Stimulated activated CD8-positive, alpha-beta memory T cell treated with anti-CD3 and anti-CD28 coated beads, Interleukin-4, amount 100 ng/mL, for 4 hours (primary cell): ENCODE data around the gene TIFAB.
A peak's percentile ranks its signal among the peaks of the same experiment; 100 is the strongest.

Experiments
- DNase-seq, 2 donors: peaks; one replicate each; pipeline ENCODE4 v3.0.0-alpha.2; 2020; ENCODE audit warnings: low read depth in 2 of 2, low spot score in 1 of 2

Gene TIFAB

DNA sequence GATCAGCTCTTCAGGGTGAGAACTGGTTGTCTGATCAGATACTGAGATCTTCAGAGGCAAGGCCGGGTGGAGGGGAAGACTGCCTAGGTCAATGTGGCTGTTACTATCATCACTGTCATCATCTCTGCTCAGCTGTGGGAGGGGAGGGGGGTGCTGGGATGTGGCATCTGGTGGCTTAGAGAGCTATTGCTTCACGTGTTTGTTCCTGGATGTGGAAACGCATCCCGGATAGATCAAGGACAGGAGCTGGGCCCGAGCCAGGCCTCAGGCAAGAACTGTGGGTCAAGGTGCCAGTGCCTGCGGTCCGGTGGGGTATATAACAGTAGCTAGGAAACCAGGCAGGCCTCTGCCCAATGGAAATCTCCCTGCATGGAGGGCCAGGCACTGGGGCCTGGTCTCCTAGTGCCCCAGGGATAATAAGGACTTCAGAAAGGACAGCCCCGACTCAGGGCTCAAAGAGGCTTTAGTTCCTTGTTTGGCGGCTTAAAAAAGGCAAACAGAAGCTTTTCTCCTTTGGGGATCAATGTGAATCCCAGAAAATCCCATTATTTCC is 30.3 kb upstream of the TIFAB start:
- DNase-seq, result no peak

DNA sequence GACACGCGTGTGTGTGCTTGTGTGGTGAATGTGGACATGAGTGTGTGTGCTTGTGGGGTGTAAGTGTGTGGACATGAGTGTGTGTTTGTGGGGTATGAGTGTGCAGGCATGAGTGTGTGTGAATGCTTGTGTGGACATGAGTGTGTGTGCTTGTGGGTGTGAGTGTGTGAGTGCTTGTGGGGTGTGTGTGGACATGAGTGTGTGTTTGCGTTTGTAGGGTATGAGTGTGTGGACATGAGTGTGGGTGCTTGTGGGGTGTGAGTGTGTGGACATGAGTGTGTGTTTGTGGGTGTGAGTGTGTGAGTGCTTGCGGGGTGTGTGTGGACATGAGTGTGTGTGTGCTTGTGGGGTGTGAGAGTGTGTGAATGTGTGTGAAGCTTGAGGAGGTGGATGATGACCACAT is 29.8 kb upstream of the TIFAB start:
- no peak for DNase-seq

DNA sequence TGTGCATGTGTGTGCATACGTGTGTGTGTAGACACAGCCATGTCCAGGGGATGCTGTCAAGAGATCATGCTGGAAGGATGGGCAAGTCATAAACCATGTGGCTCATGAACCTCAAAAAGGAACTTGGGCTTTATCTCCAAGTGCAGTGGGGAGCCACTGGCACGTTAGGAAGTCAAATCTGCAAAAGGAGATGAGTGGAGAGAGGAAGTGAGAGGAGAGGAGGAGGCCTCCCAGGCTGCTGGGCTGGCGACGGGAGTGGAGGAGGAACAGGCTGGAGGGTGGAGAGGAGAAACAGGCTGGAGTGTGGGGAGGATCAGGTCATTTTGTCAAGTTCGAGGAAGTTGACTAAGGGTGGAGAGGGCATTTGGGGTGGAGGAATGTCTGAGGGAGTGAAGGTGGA is 29.2 kb upstream of the TIFAB start:
- DNase-seq, result no peak

DNA sequence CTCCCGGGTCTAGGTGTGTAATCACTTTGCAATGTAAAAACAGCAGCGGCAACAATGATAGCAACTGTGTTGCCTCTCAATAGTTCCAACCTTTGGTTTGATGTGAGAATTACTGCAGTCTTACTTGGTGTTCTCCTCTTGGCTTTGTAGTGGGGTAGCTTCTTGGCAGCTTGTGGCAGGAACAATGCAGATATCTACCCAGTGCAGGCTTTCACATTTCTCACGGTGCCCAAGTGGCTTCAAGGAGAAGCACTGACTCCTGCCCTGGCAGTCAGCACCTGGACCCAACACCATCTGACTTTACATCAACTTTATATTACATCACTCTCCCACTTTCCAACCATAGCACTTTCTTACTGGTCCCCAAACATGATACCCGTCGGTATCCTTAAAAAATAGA is 28.4 kb upstream of the TIFAB start:
- DNase-seq, result no peak

DNA sequence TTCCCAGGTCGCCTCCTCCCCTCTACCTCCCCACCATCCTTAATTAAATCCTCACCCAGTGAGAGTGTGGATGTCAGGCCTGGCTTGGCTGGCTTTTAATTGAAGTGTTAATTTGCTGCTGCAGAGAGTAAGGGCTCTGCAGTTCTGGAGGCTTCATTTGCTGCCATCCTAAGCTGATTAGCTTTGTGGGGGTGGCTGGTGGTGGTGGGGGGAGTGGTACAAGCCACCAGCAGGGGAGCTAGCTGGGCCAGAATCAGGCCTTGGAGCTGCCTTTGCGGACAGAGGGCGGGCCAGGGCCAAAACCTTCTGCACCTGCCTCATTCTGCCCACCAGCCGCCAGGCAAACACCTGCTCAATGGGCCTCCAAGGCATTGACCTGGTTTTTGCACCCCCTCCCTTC is 26.8 kb upstream of the TIFAB start:
- DNase-seq, result no peak

DNA sequence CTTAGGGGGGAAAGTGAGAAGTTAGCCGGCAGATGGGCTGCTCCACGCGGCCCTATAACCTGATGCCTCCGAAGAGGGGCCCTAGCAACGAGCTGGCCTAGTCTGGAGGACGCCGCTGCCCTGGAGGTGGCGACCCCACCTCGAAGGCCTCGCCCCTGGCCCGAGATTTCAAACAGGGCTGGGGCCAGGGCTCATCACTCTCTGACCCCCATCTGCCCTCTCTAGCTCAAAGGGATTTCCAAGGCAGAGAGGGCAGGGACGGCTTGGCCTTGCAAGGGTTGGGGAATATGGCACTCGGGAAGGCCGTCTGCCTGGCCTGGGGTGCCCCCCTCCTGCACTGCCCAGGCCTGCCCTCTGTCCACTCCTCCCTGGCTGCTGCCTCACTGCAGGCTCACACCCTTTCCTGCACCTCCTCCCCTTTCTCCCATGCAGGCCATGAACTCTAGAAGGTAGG is 25.5 kb upstream of the TIFAB start:
- DNase-seq, result no peak

DNA sequence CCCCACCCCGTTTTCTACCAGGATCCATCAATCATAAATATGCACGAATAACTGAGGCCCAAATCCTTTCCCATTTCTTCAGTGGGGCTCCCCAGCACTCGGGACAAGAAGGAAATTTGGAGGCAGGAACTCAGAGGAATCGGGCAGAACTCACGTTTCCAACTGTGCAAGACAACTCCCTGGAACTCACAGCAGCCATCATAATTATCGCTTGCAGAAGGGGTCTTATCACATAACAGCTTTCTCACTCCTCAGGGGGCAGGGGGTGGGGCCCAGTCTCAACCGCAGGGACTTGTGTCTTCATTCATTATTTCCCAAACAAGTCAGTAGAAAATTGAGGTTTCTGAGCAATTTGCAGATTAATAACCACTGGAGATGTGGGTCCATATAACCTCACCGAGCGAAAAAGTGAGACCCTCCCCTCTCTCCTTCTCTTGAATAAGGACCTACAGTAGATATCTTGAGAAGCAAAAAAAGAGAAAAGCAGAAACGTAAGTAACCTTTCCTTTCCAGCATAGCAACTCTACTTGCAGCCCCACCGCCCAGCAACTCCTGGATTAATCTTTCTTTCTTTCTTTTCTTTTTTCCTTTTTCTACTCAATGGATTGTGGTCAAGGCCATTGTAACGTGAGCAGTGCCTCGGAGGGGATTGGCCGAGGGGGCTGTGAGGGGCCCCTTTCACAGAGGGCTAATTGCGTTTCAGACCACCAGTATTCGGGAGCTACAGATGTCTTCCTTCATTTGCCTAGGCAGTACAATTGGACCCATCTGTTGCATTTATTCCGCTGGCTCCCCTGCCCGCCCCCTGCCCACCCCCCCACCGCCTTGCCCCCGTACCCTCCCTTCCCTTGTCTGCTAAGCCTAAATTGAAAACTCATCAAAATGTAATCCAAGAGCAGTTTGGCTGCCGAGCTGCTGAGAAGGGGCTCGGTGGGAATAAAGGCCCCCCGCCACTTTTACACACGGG is 24.7 kb upstream of the TIFAB start:
- DNase-seq, result no peak

DNA sequence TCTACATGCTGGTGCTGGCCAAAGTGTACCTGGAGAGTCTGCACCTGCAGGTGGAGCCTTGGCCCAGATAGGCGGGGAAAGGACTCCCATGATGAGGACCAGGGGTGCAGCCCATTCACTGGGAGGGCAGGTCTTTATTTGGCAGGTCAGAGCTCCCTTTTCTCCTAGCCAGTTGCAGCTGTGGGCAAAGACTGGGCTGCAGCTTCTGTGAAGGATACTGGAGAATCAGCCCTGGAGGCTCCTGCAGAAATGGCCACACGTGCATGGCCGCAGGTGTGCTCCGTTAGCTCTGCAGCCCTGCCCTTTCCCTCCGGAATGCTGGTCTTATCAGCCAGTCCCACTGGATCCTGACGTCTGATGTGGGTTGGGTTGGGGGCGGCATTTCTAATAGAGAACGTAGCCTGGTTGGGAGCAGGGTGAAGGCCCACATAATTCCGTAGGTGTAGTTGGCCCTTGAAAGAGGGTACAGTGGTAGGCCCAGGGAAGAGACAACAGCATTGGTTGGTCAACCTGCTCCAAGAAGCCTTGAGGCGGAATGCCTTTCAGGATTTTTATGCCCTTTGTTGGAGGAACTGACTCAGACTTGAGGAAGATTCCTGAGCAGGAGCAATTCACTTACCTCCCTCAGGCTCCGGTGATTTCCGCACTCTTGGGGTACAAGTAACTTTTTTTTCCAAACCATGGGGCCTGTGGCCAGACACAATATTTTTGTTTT is 22.0 kb upstream of the TIFAB start:
- no peak for DNase-seq

DNA sequence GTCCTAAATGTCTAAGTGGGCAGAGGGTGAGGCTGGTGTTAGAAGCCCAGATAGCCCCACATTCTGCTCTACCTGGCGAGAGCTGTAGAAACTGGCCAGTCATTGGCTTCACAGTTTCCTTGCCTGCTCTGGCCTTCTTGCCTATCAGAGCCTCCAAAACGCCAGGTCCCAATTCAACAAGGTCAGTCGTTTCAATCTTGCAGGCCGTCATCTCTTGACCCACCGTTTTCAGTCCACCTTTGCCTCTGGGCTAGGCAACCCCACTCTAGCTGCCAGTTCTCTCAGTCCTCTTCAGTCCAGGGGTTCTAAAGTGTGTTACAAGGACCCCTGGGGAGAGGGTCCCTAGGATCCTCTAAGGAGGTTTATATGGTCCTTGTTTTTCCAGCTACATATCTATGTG is 20.0 kb upstream of the TIFAB start:
- no peak for DNase-seq

DNA sequence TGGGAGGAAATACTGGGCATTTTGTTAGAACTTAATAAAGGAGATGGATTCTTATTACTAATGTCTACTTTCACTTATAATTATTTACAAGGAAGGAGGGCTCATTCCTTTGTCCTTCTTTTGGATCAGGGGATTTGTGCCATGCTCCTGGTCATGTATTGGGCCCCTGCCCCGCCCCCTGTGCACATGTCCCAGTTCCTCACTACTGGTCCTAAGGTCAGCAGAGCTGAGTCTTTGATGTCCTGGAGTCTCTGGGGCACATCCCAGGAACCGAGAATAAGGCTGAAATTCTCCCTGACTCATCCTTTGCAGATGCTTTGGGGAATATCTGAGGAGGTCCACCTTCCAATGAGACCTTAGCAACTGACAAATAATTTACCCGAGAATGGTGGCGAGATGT is 19.6 kb upstream of the TIFAB start:
- DNase-seq, result no peak

DNA sequence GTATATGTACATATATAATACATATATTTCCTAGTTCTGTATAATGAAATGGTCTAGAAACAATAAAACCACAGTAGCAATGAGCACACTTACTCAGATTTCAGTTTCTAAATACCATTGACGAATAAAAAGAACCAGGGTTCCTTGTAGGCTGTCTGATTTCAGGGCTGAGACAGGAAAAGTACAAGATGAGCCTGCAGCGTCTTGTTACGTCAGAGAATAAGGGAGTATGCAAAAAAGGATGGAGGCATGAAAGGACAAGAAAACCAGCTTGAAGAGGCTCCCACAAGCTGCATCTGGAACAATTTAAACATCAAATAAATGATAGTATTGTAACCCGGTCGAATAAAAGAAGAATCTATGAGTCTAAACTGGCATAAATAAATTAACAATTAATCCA is 17.8 kb upstream of the TIFAB start:
- no peak for DNase-seq

DNA sequence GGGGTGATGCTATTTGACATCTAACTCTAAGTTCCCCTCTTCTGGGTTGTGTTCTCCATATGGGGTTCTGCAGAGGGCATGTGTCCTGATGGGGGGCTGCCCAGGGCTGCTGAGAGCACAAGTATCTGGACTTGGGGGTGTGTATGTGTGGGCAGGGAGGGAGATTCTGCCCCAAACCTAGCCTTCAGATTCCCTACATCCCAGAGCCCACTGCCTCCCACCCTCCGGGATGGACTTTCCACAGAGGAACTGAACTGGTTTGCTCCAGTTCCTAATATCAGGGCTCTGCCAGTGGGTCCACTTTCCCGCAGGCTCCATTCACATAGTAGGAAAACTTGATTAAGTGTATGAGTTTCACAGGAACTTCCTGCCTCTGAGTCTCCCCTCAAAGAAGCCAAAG is 16.4 kb upstream of the TIFAB start:
- no peak for DNase-seq

DNA sequence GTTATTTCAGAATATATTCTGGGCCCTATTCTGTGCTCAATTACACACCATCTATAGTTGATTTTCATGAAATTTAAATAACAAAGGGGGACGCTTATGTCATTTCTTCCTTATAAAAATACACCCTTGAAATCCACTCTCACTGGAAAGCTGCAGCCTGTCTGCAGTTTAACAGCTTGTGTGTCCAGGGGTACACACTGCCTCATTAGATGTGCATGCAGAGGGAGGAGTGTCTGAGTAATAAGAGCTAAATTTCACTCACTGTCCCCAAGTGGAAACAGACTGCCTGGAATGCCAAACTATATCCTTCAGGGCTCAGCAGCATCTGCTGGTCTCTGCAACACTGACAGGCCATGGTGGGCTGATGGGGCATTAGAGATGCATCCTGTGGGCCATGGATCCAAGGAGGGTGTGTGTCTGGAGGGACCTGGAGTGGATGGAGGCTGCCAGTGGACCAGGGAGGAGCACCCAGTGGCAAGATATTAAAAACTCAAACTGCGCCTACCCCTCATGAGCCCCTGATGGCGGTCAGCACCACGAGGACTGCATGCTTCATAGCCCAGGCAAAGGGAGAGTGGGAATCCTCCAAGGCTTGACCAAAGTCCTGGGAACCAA is 15.8 kb upstream of the TIFAB start:
- DNase-seq, result no peak

DNA sequence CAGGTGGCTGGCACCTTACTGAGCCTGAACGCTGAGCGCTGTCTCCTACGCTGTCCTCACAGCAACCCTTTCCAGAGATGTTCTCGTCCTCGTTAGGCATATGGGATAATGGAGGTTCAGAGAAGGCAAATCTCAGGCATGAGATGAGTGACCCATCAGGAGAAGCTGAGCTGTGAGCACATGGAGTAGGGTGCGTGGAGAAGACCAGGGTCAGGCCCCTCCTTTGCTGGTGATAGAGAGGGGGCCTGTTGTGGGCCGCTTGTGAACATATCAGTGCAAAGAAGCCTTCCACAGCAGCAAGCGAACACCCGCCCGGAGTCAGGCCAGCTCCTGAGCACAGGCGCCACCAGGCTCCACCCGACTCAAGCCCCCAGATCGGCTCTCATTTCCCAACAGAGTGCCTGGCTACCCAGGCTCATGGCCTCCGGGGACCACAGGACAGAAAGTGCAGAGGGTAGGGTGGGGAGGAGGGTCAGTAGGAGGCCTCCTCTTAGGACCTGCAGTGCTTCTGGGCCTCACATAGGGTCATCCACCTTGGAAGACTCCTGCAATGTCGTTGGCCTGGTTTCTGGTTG is 15.0 kb upstream of the TIFAB start:
- DNase-seq, result no peak

DNA sequence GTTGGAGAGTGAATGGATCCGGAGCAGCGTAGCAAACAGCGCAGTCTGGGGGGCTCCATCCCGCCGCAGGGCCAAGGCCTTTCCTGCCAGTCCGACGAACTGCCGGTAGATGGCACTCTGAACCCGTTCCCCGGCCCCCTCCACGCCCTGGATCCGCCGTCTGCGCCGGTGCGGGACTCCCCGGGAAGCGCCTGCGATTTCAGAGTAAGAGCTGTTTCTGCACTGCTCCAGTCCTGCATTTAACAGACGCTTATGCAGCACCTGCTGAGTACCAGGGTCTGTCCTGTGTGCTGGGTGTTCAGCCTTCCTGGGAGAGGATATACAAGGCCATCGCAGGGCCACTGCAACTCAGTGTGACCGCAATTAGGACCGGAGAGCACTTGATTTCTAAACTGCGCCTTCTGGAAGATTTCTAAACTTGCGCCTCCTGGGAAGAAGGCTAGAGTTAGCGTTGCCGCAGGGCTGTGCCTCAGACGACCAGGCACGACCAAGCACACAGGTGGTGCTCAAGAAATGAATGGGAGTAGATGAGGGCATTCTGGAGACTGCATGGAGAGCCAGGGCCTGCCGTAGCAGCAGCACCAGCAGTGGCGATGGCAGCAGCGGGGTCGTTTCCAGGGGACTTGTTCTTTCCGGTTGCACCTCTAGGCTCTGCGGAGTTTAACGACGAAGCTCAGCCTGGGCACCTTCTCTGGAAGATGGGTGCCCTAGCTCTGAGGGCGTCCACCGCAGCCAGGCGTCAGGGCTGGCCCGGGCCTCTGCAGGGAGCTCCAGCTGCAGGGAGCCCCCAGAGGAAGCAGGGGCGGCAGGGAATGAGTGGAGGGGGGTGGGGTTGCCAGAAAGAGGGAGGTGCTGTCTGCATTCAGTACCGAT is 14.3 kb upstream of the TIFAB start:
- DNase-seq, result peak in 1 of 2 donors; percentile 33

DNA sequence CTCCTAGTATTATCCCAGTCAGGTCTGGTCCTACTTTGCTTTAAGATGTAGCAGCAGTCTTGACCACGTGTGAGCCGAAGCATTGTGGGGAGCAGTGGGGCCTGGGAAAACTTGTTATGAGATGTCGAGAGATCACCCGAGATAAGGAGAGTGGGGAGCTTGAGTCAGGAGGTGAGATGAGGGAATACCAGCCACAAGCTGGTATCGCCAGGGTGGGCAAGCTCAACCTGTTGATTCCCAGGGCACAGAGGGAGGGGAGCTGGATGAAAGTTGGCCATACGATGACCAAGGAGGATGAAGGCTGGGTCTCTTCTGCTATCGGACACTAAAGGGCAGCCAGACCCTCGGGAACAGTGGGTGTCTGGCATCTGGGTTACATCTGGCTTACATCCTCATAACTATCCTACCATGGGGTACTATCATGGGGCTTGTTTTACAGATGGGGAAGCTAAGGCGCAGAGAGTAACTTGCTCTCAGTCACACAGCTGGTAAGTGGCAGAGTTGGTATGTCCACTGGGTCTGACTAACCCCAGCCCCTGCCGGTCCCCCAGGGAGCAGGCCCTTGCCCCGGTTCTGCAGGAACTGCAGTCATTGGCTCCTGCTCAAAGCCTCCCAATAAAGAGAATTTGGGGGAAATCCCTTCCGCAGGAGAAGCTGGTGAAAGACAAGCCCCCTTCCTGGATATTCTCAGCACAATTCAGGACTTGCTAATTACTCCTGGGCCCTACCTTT is 13.4 kb upstream of the TIFAB start:
- DNase-seq, result no peak

DNA sequence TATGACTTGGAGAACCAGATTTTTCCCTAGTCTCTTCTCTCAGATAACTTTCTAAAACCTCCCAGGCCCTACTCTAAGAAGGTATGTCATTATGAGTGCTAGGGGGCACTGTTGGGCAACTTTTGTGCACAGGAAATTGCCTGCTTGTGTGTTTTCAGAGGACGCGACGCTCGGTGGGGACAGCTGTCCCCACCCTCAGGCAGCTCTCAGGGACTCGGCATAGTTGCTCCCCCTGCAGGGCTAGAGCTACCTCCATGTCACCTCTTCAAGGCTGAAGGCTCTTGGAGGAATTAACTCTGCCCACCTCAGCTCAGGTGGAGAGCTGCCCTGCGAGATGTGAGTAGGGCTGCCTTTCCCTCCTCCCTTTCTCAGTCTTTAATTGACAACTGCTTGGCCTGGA is 10.2 kb upstream of the TIFAB start:
- peak in 1 of 2 donors; percentile 4 for DNase-seq

DNA sequence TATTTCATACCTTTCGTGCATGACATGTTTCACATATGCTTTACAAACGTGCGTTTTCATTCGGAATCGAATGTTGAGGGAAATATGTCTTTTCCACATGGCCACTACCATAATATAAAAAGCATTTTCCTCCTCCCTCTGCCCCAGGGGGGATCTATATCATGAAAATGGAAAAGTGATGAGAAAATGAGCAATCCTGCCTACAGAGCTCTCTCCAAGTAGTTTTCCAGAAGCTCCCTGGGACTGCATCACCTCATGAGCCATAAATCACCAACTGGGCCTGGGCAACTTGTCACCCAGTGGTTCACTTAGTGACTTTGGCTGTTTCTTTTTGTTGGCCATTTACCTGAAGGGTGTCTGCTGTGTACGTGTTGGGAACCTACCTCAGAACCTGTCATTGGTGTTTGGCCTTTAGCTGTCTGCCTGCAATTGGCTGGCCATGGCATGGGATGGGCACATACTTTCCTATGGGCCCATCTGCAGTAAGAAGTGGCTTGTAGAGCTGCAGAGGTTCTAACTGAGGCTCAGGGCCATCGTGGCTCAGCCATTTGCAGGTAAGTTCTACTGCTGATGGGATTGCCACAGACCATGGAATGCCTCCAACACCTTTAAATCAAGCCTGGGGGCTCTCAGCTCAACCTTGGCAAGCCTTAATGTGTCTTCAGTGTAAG is 9.5 kb upstream of the TIFAB start:
- DNase-seq, result no peak
